Adipocyte (in vitro differentiated cells): Measurements from ENCODE around the gene PTPN14.
A peak's percentile ranks its signal among the peaks of the same experiment; 100 is the strongest.
"Not testable (repeated sequence)": the region's sequence is repeated elsewhere in the genome, so short reads cannot be mapped to it uniquely, and the experiment has no call there.

Experiments
- DNase-seq: peaks from one replicate; pipeline ENCODE4 v3.0.0-alpha.2; 2015; ENCODE audit warnings: low read depth
- H3K27me3 ChIP-seq: replicated peaks from 2 replicates; pipeline ENCODE4 v1.7.0; 2013; ENCODE audit warnings: mild to moderate bottlenecking, low read length, moderate library complexity; ENCODE audit not compliant: control insufficient read depth, insufficient read depth
- H3K36me3 ChIP-seq: 2 replicates; pipeline ENCODE4 v1.7.0; 2013; ENCODE audit warnings: low read length, mild to moderate bottlenecking, moderate library complexity; ENCODE audit not compliant: control insufficient read depth, insufficient read depth, severe bottlenecking
- H3K4me1 ChIP-seq: 2 replicates; pipeline ENCODE4 v1.7.0; 2013; ENCODE audit warnings: mild to moderate bottlenecking, low read length, moderate library complexity; ENCODE audit not compliant: control insufficient read depth, insufficient read depth
- H3K4me3 ChIP-seq: 2 replicates; pipeline ENCODE4 v1.7.0; 2013; ENCODE audit warnings: mild to moderate bottlenecking, low read length, moderate library complexity
- H3K9ac ChIP-seq: 2 replicates; pipeline ENCODE4 v1.7.0; 2013; ENCODE audit warnings: mild to moderate bottlenecking, low read length, moderate library complexity
- H3K9me3 ChIP-seq: 2 replicates; pipeline ENCODE4 v1.7.0; 2013; ENCODE audit warnings: mild to moderate bottlenecking, low read length, moderate library complexity; ENCODE audit not compliant: control insufficient read depth

Gene PTPN14

DNA sequence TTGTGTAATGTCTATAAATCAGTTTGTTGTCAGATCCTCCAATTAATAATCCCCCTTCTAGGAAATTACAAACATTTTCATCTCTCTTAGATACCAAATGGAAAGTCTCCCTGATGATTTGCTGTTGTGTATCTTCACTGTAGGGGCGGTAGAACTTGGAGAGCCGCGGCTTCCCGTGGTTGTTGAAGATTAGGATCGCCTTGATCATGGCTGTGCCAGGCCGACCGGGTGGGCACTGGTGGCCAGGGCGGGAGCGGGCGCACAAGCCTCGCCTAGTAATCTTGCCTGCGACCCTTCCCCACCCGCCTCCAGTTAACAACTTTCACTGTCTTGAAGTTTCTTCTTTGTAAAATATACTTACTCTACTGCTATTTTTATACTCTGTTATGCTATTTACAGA lies 68.2 kb downstream of the PTPN14 start:
- not testable (repeated sequence) for H3K27me3 ChIP-seq, H3K36me3 ChIP-seq, H3K9ac ChIP-seq, H3K9me3 ChIP-seq, H3K4me3 ChIP-seq, DNase-seq, H3K4me1 ChIP-seq

- not testable (repeated sequence) for DNase-seq, H3K4me1 ChIP-seq, H3K36me3 ChIP-seq, H3K27me3 ChIP-seq, H3K9ac ChIP-seq, H3K9me3 ChIP-seq, H3K4me3 ChIP-seq
Measured at GRCh38 chr1:214481983-214482634, 69.3 kb downstream of the PTPN14 start.

- no peaks in the 10 kb centered on the region for H3K36me3 ChIP-seq
- peak; percentile 56 for DNase-seq
- H3K9ac ChIP-seq, result no peak overlapping the region
- peaks cover 37% of the 10 kb centered on the region for H3K4me1 ChIP-seq
- no peaks in the 10 kb centered on the region for H3K9me3 ChIP-seq
- H3K4me3 ChIP-seq, result no peak overlapping the region
- no peaks in the 10 kb centered on the region for H3K27me3 ChIP-seq
Measured at GRCh38 chr1:214476986-214477870, 74.2 kb downstream of the PTPN14 start.

DNA sequence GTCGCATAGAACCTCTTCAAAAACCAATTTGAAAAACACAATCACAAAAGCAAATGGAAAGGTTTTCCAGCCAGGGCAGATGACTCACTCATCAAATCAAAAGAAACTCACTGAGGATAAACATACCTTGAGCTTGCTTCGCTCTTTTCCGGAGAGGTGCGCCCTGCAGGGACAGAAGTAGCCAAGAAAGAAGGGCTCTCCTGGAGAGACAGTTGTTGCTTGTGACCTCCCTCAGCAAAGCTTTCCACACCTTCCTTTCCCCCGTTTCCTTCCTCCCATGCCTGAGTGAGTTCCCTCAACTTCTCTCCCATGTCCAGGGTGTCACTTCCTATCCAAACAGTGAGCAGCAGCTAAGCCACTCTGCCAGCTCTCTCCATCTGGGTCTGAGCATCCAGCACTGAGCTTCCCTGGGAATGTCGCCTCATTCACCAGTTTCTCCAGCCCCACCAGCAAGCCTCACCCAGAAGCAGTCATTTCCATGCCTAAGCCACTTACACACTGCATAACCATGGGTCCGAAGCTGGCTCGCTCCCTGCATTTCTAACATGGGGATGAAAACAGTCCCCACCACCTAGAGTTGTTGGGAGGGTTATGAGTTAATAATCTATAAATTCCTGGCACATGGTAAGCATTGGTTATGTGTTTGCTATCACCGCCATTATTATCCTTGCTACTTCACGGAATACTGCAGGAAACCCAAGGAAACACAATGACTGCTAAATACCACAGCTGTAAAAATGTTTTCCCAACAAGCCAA lies 75.0 kb downstream of the PTPN14 start:
- H3K36me3 ChIP-seq, result no peaks in the 10 kb centered on the region
- H3K9ac ChIP-seq, result no peak overlapping the region
- H3K9me3 ChIP-seq, result no peaks in the 10 kb centered on the region
- no peaks in the 10 kb centered on the region for H3K27me3 ChIP-seq
- DNase-seq, result no peak
- H3K4me3 ChIP-seq, result no peak overlapping the region
- H3K4me1 ChIP-seq, result peaks cover 43% of the 10 kb centered on the region

- no peaks in the 10 kb centered on the region for H3K27me3 ChIP-seq
- peaks cover 43% of the 10 kb centered on the region for H3K4me1 ChIP-seq
- no peaks in the 10 kb centered on the region for H3K36me3 ChIP-seq
- no peak overlapping the region for H3K9ac ChIP-seq
- H3K4me3 ChIP-seq, result no peak overlapping the region
- H3K9me3 ChIP-seq, result no peaks in the 10 kb centered on the region
- no peak for DNase-seq
Measured at GRCh38 chr1:214475746-214476145, 75.7 kb downstream of the PTPN14 start.

GRCh38 chr1:214475331-214475730 lies 76.1 kb downstream of the PTPN14 start:
- no peak for DNase-seq
- Histone ChIP-seq H3K27me3 (no peaks in the 10 kb centered on the region), H3K4me3 (no peak overlapping the region), H3K9me3 (no peaks in the 10 kb centered on the region), H3K4me1 (peaks cover 43% of the 10 kb centered on the region), H3K36me3 (no peaks in the 10 kb centered on the region), H3K9ac (no peak overlapping the region)

DNA sequence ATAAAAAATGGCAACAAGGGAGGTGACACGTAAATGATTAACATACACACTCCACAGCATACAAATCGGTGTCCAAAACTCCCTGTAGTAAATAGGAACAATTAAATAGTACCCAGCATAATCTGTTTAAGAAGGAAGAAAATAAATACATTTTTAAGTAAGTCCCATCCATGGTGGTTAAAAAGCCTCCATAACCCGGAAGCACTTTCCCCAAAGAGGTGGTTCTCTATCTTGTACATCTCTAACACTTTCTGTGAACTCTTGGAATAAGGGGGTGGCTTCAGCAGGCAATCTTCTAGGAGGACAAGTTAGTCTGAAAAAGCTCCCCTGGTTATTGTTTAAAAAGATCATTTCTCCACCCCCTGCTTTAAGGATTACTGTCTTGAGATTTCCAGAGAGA lies 76.9 kb downstream of the PTPN14 start:
- no peak overlapping the region for H3K9ac ChIP-seq
- no peak overlapping the region for H3K4me3 ChIP-seq
- H3K4me1 ChIP-seq, result peaks cover 43% of the 10 kb centered on the region
- no peaks in the 10 kb centered on the region for H3K36me3 ChIP-seq
- no peaks in the 10 kb centered on the region for H3K27me3 ChIP-seq
- no peak for DNase-seq
- H3K9me3 ChIP-seq, result no peaks in the 10 kb centered on the region

DNA sequence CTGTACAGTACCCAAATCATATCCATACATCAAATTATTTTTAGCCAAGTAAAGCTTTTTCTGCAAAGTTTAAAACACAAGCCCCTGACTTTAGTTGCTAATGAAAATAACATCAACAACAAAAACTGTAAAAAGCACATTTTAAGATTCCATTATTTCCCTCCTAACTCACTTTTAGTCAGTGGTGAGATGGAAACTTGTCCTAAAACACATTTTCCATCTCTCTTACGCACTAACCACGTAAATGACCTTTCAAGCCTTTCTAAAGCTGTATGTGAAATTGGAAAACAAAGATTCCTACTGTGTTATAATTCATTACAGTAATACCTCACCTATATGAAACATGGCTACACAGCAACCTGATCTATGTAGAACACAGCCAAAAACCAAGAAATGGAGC lies 77.5 kb downstream of the PTPN14 start:
- no peaks in the 10 kb centered on the region for H3K27me3 ChIP-seq

GRCh38 chr1:214473387-214473786 lies 78.0 kb downstream of the PTPN14 start:
- H3K9ac ChIP-seq, result no peak overlapping the region
- H3K4me1 ChIP-seq, result peaks cover 43% of the 10 kb centered on the region
- no peak overlapping the region for H3K4me3 ChIP-seq
- no peaks in the 10 kb centered on the region for H3K9me3 ChIP-seq
- no peaks in the 10 kb centered on the region for H3K36me3 ChIP-seq
- DNase-seq, result peak; percentile 93
- H3K27me3 ChIP-seq, result no peaks in the 10 kb centered on the region

More for the DNA sequence above, 77.5 kb downstream of the PTPN14 start:
- Histone ChIP-seq H3K9ac (no peak overlapping the region), H3K4me1 (peaks cover 43% of the 10 kb centered on the region), H3K36me3 (no peaks in the 10 kb centered on the region), H3K4me3 (no peak overlapping the region), H3K9me3 (no peaks in the 10 kb centered on the region)
- DNase-seq, result no peak

DNA sequence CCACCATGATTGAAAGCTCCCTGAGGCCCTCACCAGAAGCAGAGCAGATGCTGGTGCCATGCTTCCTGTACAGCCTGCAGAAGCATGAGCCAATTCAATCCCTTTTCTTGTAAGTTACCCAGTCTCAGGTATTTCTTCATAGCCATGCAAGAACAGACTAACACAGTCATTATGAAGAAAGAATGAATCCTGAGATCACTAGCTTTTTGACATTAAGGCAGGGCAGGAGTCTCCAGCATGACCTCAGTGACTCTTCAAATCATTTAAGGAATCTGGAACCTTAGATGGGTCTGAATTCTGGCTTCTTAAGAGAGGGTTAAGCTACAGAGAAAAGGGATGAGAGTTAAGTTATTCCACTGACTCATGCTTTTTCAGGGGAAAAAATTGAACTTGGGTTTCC lies 79.0 kb downstream of the PTPN14 start:
- Histone ChIP-seq H3K4me3 (no peak overlapping the region), H3K9ac (no peak overlapping the region), H3K9me3 (no peaks in the 10 kb centered on the region), H3K27me3 (no peaks in the 10 kb centered on the region), H3K36me3 (no peaks in the 10 kb centered on the region), H3K4me1 (peaks cover 36% of the 10 kb centered on the region)
- DNase-seq, result peak; percentile 52

DNA sequence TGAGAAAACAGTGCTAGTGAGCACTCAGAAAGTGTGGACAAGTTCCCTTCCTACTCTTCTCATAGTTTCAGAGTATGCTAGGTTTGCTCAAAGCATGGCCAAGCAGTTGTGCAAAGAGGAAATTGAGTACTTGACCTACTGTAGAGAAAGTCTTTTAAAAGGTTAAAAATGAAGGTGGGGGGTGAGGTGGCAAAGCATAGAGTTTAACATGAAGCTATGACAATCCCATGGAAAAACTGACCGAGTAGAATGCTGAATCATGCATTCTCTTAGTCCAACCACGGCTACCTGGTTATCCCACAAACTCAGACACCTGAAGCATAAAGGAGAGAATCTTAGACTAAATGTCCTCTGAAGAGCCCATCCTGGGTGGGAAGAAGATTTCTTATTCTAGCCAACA lies 79.9 kb downstream of the PTPN14 start:
- H3K9ac ChIP-seq, result no peak overlapping the region
- no peak for DNase-seq
- peaks cover 27% of the 10 kb centered on the region for H3K4me1 ChIP-seq
- no peaks in the 10 kb centered on the region for H3K9me3 ChIP-seq
- H3K4me3 ChIP-seq, result no peak overlapping the region
- H3K27me3 ChIP-seq, result no peaks in the 10 kb centered on the region
- H3K36me3 ChIP-seq, result no peaks in the 10 kb centered on the region
